Stomach (tissue), 9 donors: ENCODE results near the gene PSD2. TPM values are rescaled to one million over a fixed set of nuclear protein-coding genes. Genes with fewer than 3 reads are reported as not detected.

Experiments used
- DNase-seq, 2 donors: peaks; one replicate each; pipeline versions ENCODE4 v3.0.0 to v3.0.0-alpha.2; 2013 to 2019
- H3K27ac ChIP-seq, 5 donors: fragments of 200-600 bp in 4 of 5; sonication (generic) in 4 of 5; one replicate each; pipeline ENCODE4 v1.5.1; 2013 to 2019; ENCODE audit warnings: mild to moderate bottlenecking in 1 of 5, moderate library complexity in 1 of 5
- H3K27me3 ChIP-seq, 3 donors: fragments of 200-600 bp; sonication (generic); one replicate each; pipeline ENCODE4 v1.5.1; 2017 to 2019; ENCODE audit warnings: mixed run types in 1 of 3
- H3K36me3 ChIP-seq, 4 donors: fragments of 200-600 bp; sonication (generic); 1 replicate in 3 of 4; 2 replicates in 1 of 4; pipeline ENCODE4 v1.5.1; 2016 to 2019
- H3K4me1 ChIP-seq, 4 donors: fragments of 200-600 bp; sonication (generic); one replicate each; pipeline ENCODE4 v1.5.1; 2016 to 2019
- H3K4me3 ChIP-seq, 4 donors: fragments of 200-600 bp; sonication (generic) in 3 of 4; one replicate each; pipeline ENCODE4 v1.5.1; 2016 to 2019; ENCODE audit warnings: mild to moderate bottlenecking in 1 of 4
- H3K9me3 ChIP-seq, 4 donors: fragments of 200-600 bp; sonication (generic); one replicate each; pipeline ENCODE4 v1.5.1; 2016 to 2019
- CTCF ChIP-seq, 7 experiments: fragments of 450-650 bp in 4 of 7; fragments of 200-600 bp in 3 of 7; sonication (generic) in 3 of 7; IDR thresholded peaks; one replicate each; pipeline ENCODE4 v1.5.1; 2016 to 2019; ENCODE audit warnings: antibody characterized with exemption in 7 of 7, control low read depth in 2 of 7, mild to moderate bottlenecking in 1 of 7
- EP300 ChIP-seq: sonication (generic); formaldehyde crosslinking; IDR thresholded peaks from one replicate; pipeline ENCODE4 v1.6.1; 2017; ENCODE audit warnings: antibody characterized with exemption
- POLR2A ChIP-seq, 4 donors: fragments of 450-650 bp; IDR thresholded peaks; one replicate each; pipeline ENCODE4 v1.6.1; 2016; ENCODE audit warnings: antibody characterized with exemption in 4 of 4, control low read depth in 2 of 4, mild to moderate bottlenecking in 1 of 4, moderate library complexity in 1 of 4
- POLR2AphosphoS5 ChIP-seq, 3 donors: sonication (generic); formaldehyde crosslinking; IDR thresholded peaks; one replicate each; pipeline ENCODE4 v1.6.1; 2016; ENCODE audit warnings: antibody characterized with exemption in 3 of 3
- WGBS, 5 donors: extraction: QIAGEN DNeasy Blood & Tissue Kit in 3 of 5; methylation state at CpG; one replicate each; pipeline versions ENCODE4 v1.1.5 to v1.1.7; 2013 to 2018; 5-methylcytosine and 5-hydroxymethylcytosine counted together
- intact Hi-C: fragments of 100-400 bp; cut with DNase I; formaldehyde crosslinking; loops from one replicate; pipeline ENCODE4 v1.15.1; 2023; ENCODE audit warnings: low total_unique reads
- polyA plus RNA-seq, 3 donors: library from polyadenylated mRNA; stranded (reverse); fragments of 200-250 nt; gene quantifications; one replicate each; pipeline ENCODE4 v1.2.3, GENCODE V29; 2013
- total RNA-seq, 5 donors: library from RNA; depleted of rRNA; stranded (reverse); fragments of >200 nt; gene quantifications; one replicate each; pipeline versions ENCODE4 v1.1.0 to v1.2.3, GENCODE V29; 2014 to 2016
- donor health status: healthy with polysubstance abuse.
- donor health status: Bipolar disorder and iron deficiency.
- donor health status: healthy.

The PSD2 gene
- total and polyA plus RNA-seq, 8 donors, result 0.05 to 0.73 TPM; not detected in 6

- no peaks in the 10 kb centered on the region for H3K36me3 ChIP-seq
- H3K4me3 ChIP-seq, result no peak overlapping the region
- DNase-seq, result no peak
- no peak for TF ChIP-seq CTCF (IDR thresholded peaks at IDR 0.05)
- no peak for TF ChIP-seq POLR2AphosphoS5 (IDR thresholded peaks at IDR 0.05)
- TF ChIP-seq EP300, result no peak
- no peak for TF ChIP-seq POLR2A (IDR thresholded peaks at IDR 0.05)
- no peaks in the 10 kb centered on the region for H3K9me3 ChIP-seq
- peaks cover 0 to 4% (median 0%) of the 10 kb centered on the region in 4 donors for H3K4me1 ChIP-seq
- H3K27me3 ChIP-seq, result peaks cover 0 to 45% (median 0%) of the 10 kb centered on the region in 3 donors
- intact Hi-C loops, result no loop called here
- 68 to 76% (median 70%) methylated on average over 4 of the region's 4 CpGs for WGBS, 5 donors
- H3K27ac ChIP-seq, result no peak overlapping the region
Measured at GRCh38 chr5:139841549-139841948, 45.9 kb downstream of the PSD2 start.

DNA sequence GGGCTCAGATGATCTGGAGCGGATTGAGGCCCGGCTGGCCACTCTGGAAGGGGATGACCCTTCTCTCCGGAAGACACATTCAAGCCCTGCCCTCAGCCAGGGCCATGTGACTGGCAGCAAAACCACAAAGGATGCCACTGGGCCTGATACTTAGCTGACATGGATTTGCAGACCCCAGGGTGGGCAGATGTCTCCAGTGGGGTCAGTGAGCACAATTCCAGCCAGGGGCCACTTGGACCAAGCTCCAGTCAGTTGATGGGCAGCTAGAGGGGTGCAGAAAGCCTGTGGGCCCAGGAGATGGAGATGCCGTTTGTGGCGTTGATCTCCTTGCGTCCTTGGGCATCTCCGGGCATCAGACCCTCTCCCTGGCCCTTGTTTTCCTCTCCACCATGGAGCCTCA lies 46.7 kb downstream of the PSD2 start:
- TF ChIP-seq EP300 (no peak), POLR2A (IDR thresholded peaks at IDR 0.05) (no peak), POLR2AphosphoS5 (IDR thresholded peaks at IDR 0.05) (no peak), CTCF (IDR thresholded peaks at IDR 0.05) (no peak)
- intact Hi-C loops, result no loop called here
- Histone ChIP-seq H3K36me3 (no peaks in the 10 kb centered on the region), H3K9me3 (no peaks in the 10 kb centered on the region), H3K4me3 (no peak overlapping the region), H3K27ac (no peak overlapping the region), H3K27me3 (peaks cover 0 to 44% (median 4%) of the 10 kb centered on the region in 3 donors), H3K4me1 (peaks cover 0 to 11% (median 4%) of the 10 kb centered on the region in 4 donors)
- DNase-seq, result no peak
- 81 to 94% (median 89%) methylated on average over 7 of the region's 7 CpGs for WGBS, 5 donors

GRCh38 chr5:139843991-139844390 lies 48.4 kb downstream of the PSD2 start:
- H3K4me3 ChIP-seq, result no peak overlapping the region
- no peaks in the 10 kb centered on the region for H3K36me3 ChIP-seq
- TF ChIP-seq CTCF (IDR thresholded peaks at IDR 0.05), result no peak
- TF ChIP-seq POLR2AphosphoS5 (IDR thresholded peaks at IDR 0.05), result no peak
- no peak for TF ChIP-seq POLR2A (IDR thresholded peaks at IDR 0.05)
- TF ChIP-seq EP300, result no peak
- DNase-seq, result no peak
- 39 to 47% (median 43%) methylated on average over 5 of the region's 5 CpGs for WGBS, 5 donors
- peaks cover 0 to 45% (median 4%) of the 10 kb centered on the region in 3 donors for H3K27me3 ChIP-seq
- H3K4me1 ChIP-seq, result peaks cover 9 to 25% (median 14%) of the 10 kb centered on the region in 4 donors
- no peaks in the 10 kb centered on the region for H3K9me3 ChIP-seq
- H3K27ac ChIP-seq, result no peak overlapping the region
- intact Hi-C loops, result no loop called here

GRCh38 chr5:139844472-139845145 lies 49.0 kb downstream of the PSD2 start:
- peaks cover 0 to 48% (median 4%) of the 10 kb centered on the region in 3 donors for H3K27me3 ChIP-seq
- H3K27ac ChIP-seq, result no peak overlapping the region
- no peak overlapping the region for H3K4me3 ChIP-seq
- intact Hi-C loops, result no loop called here
- no peak for TF ChIP-seq EP300
- TF ChIP-seq POLR2AphosphoS5 (IDR thresholded peaks at IDR 0.05), result no peak
- TF ChIP-seq CTCF (IDR thresholded peaks at IDR 0.05), result peak in 5 of 7 experiments; percentile 51 to 75 (median 58)
- no peak for TF ChIP-seq POLR2A (IDR thresholded peaks at IDR 0.05)
- peaks cover 9 to 25% (median 15%) of the 10 kb centered on the region in 4 donors for H3K4me1 ChIP-seq
- no peaks in the 10 kb centered on the region for H3K9me3 ChIP-seq
- H3K36me3 ChIP-seq, result no peaks in the 10 kb centered on the region
- 43 to 54% (median 49%) methylated on average over 18 of the region's 18 CpGs for WGBS, 5 donors
- DNase-seq, result peak; percentile 78 to 84
